HL-60 (cell line): ENCODE results near the gene CHTF8.

ENCODE experiments used
- DNase-seq, 2 experiments: peaks; one replicate each; pipeline ENCODE4 v3.0.0-alpha.2; 2010 to 2020; ENCODE audit warnings: low read depth in 1 of 2, low spot score in 1 of 2
- H3K27ac ChIP-seq: fragments of 250-450 bp; sonication (Bioruptor Pico); replicated peaks from 2 replicates; pipeline ENCODE4 v1.5.1; 2020; ENCODE audit warnings: mild to moderate bottlenecking, moderate library complexity
- H3K27me3 ChIP-seq: fragments of 250-450 bp; sonication (Bioruptor Pico); 2 replicates; pipeline ENCODE4 v1.5.1; 2021; ENCODE audit warnings: mild to moderate bottlenecking, moderate library complexity; ENCODE audit not compliant: insufficient read depth, poor library complexity, severe bottlenecking
- H3K4me3 ChIP-seq: replicated peaks from 2 replicates; pipeline ENCODE4 v1.5.1; 2011; ENCODE audit warnings: mild to moderate bottlenecking, control low read depth, low read length; ENCODE audit not compliant: insufficient read depth
- CTCF ChIP-seq: IDR thresholded peaks from one replicate; pipeline ENCODE4 v1.5.1; 2011; ENCODE audit warnings: low read length, control low read depth, inconsistent platforms; ENCODE audit not compliant: insufficient read depth
- GABPA ChIP-seq: IDR thresholded peaks from 2 replicates; pipeline ENCODE4 v1.6.1; 2012; ENCODE audit warnings: low read depth
- POLR2AphosphoS5 ChIP-seq: IDR thresholded peaks from 2 replicates; pipeline ENCODE4 v1.6.1; 2012; ENCODE audit warnings: low read depth
- REST ChIP-seq: IDR thresholded peaks from 2 replicates; pipeline ENCODE4 v1.6.1; 2012; ENCODE audit warnings: low read depth; ENCODE audit not compliant: insufficient replicate concordance
- SPI1 ChIP-seq: IDR thresholded peaks from 2 replicates; pipeline ENCODE4 v1.6.1; 2012; ENCODE audit warnings: low read depth, mild to moderate bottlenecking, borderline replicate concordance

CHTF8 gene

GRCh38 chr16:69094501-69094900, 37.9 kb downstream of the CHTF8 start:
- TF ChIP-seq SPI1 (no peak), CTCF (no peak), POLR2AphosphoS5 (no peak), GABPA (no peak), REST (no peak)
- H3K27me3 ChIP-seq: no peaks in the 10 kb centered on the region
- no peak overlapping the region for H3K27ac ChIP-seq
- DNase-seq: no peak
- H3K4me3 ChIP-seq: no peak overlapping the region

- no peak for DNase-seq
- no peak for TF ChIP-seq POLR2AphosphoS5
- no peak for TF ChIP-seq SPI1
- no peak for TF ChIP-seq GABPA
- no peak for TF ChIP-seq CTCF
- no peak for TF ChIP-seq REST
Measured at GRCh38 chr16:69093974-69094373, 38.4 kb downstream of the CHTF8 start.

GRCh38 chr16:69089091-69089910, 43.1 kb downstream of the CHTF8 start:
- Histone ChIP-seq H3K27me3 (no peaks in the 10 kb centered on the region), H3K4me3 (no peak overlapping the region), H3K27ac (peak overlapping the region; percentile 69)
- TF ChIP-seq REST (no peak), CTCF (no peak), SPI1 (peak; percentile 54; the same call in 1 of the 2 replicates), POLR2AphosphoS5 (peak; percentile 54), GABPA (peak; percentile 14; the same call in 1 of the 2 replicates)
- DNase-seq: peak; percentile 27 to 70

More at GRCh38 chr16:69093974-69094373, 38.4 kb downstream of the CHTF8 start:
- Histone ChIP-seq H3K27ac (no peak overlapping the region), H3K4me3 (no peak overlapping the region), H3K27me3 (no peaks in the 10 kb centered on the region)
